ENCODE data around the gene TRAM2. TPM values are rescaled to one million over a fixed set of nuclear protein-coding genes. Genes with fewer than 3 reads are reported as not detected.
A peak's percentile ranks its signal among the peaks of the same experiment; 100 is the strongest.

TRAM2 gene
- polyA plus RNA-seq, 4 donors, result 2.7 to 66.0 (median 8.5) TPM

DNA sequence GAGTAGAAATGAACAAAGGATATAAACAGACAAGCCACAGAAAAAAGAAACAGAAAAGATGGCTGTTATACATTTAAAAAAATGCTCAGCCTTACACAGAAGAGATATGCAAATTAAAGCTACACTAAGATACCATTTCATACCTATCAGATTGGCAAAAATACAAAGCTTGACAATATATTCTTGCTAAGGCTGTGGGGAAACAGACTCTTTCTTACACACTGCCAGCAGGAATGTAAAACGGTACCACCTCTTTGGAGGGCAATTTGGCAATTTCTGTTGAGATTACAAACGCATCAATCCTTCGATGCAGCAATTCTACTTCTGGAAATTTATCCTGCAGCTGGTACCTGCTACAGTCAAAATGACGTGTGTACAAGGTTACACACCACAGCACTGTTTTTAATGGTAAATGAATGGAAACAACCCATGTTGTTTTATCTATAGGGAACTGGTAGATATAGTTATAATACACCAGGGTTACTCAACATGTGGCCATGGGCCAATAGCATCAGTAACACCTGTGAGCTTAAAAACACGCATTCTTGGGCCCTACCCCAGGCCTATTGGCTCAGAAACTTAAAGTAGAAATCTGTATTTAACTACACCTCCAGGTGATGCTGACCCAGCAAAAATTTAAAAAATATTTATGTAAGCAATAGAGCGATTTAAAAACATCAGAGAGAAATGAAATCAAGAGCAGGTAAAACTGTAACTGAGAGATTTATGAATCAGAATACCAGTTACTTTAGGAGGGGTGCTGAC is 53.3 kb downstream of the TRAM2 start:
- Histone ChIP-seq H3K36me3 (ENCODE audit: control insufficient read depth in 3 of 3, insufficient read depth in 2 of 3, low read depth in 1 of 3, low read length in 3 of 3) (peaks cover 0 to 30% (median 2%) of the 10 kb centered on the region in 3 donors), H3K27me3 (ENCODE audit: control insufficient read depth in 3 of 3, insufficient read depth in 3 of 3, low read length in 3 of 3) (no peaks in the 10 kb centered on the region), H3K9me3 (ENCODE audit: control insufficient read depth in 2 of 2, insufficient read depth in 1 of 2, low read depth in 1 of 2, low read length in 1 of 2) (no peaks in the 10 kb centered on the region), H3K4me1 (ENCODE audit: control insufficient read depth in 3 of 3, insufficient read depth in 2 of 3, low read depth in 1 of 3, low read length in 2 of 3) (peaks cover 0 to 3% (median 3%) of the 10 kb centered on the region in 3 donors), H3K4me3 (ENCODE audit: low read depth in 1 of 3, low read length in 3 of 3) (no peak overlapping the region), H3K27ac (ENCODE audit: low read depth in 1 of 3, low read length in 2 of 3) (peak overlapping the region in 1 of 3 donors; percentile 25)
- FAIRE-seq, result no peak
- no peak for DNase-seq
- WGBS, 3 donors, result 69 to 75% (median 70%) methylated on average over 6 of the region's 6 CpGs

DNA sequence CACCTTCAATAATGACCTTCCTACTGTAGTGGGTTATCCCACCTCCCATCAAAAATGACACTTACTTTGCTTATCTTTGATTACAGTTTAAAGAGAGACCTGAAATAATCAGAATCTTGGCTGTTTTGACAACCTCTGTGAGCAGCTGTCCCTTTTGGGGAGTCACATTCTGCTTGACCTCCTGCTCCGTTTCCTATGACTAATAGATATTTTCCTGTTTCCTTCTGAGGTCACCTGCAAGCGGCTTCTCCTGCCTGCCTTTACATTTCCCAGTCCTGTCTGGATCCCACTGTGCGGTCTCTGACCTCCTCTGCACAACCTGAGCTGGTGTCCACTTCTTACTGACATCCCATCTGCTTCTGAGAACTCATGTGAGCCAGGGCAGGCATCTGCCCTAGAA is 54.2 kb downstream of the TRAM2 start:
- peaks cover 6 to 12% (median 12%) of the 10 kb centered on the region in 3 donors for H3K4me1 ChIP-seq (ENCODE audit: control insufficient read depth in 3 of 3, insufficient read depth in 2 of 3, low read depth in 1 of 3, low read length in 2 of 3)
- no peaks in the 10 kb centered on the region for H3K27me3 ChIP-seq (ENCODE audit: control insufficient read depth in 3 of 3, insufficient read depth in 3 of 3, low read length in 3 of 3)
- H3K36me3 ChIP-seq (ENCODE audit: control insufficient read depth in 3 of 3, insufficient read depth in 2 of 3, low read depth in 1 of 3, low read length in 3 of 3), result peaks cover 0 to 30% (median 2%) of the 10 kb centered on the region in 3 donors
- WGBS, 3 donors, result 62 to 81% (median 79%) methylated on average over 3 of the region's 3 CpGs
- DNase-seq, result no peak
- H3K9me3 ChIP-seq (ENCODE audit: control insufficient read depth in 2 of 2, insufficient read depth in 1 of 2, low read depth in 1 of 2, low read length in 1 of 2), result no peaks in the 10 kb centered on the region
- H3K27ac ChIP-seq (ENCODE audit: low read depth in 1 of 3, low read length in 2 of 3), result peak overlapping the region in 1 of 3 donors; percentile 30
- FAIRE-seq, result no peak
- no peak overlapping the region for H3K4me3 ChIP-seq (ENCODE audit: low read depth in 1 of 3, low read length in 3 of 3)

DNA sequence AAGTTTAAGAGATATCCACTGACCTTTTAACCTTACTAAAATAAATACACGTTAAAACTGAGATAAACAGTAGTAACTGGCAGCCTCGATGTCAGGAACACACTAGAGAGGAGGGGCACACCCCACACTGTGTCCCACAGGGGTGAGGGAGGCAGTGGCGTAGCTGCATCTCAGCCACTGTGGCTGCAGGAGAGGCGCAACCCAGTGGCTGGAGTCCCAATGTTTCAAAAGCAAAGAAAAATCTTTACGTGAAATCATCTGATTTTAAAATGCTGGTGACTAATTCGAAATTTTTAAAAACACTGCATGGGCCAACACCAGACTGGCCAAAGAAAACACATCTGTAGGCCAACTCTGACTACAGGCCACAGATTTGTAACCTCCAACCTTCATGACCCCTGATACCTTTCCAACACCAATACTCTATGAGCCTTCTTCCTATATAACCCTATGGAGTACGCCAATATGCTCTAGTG is 54.7 kb downstream of the TRAM2 start:
- peaks cover 0 to 33% (median 0%) of the 10 kb centered on the region in 3 donors for H3K36me3 ChIP-seq (ENCODE audit: control insufficient read depth in 3 of 3, insufficient read depth in 2 of 3, low read depth in 1 of 3, low read length in 3 of 3)
- H3K4me1 ChIP-seq (ENCODE audit: control insufficient read depth in 3 of 3, insufficient read depth in 2 of 3, low read depth in 1 of 3, low read length in 2 of 3), result peaks cover 6 to 16% (median 13%) of the 10 kb centered on the region in 3 donors
- FAIRE-seq (no peak), DNase-seq (no peak)
- peak overlapping the region in 1 of 3 donors; percentile 83 for H3K27ac ChIP-seq (ENCODE audit: low read depth in 1 of 3, low read length in 2 of 3)
- H3K4me3 ChIP-seq (ENCODE audit: low read depth in 1 of 3, low read length in 3 of 3), result no peak overlapping the region
- WGBS, 3 donors, result 59 to 66% (median 64%) methylated on average over 7 of the region's 7 CpGs
- no peaks in the 10 kb centered on the region for H3K9me3 ChIP-seq (ENCODE audit: control insufficient read depth in 2 of 2, insufficient read depth in 1 of 2, low read depth in 1 of 2, low read length in 1 of 2)
- H3K27me3 ChIP-seq (ENCODE audit: control insufficient read depth in 3 of 3, insufficient read depth in 3 of 3, low read length in 3 of 3), result no peaks in the 10 kb centered on the region

DNA sequence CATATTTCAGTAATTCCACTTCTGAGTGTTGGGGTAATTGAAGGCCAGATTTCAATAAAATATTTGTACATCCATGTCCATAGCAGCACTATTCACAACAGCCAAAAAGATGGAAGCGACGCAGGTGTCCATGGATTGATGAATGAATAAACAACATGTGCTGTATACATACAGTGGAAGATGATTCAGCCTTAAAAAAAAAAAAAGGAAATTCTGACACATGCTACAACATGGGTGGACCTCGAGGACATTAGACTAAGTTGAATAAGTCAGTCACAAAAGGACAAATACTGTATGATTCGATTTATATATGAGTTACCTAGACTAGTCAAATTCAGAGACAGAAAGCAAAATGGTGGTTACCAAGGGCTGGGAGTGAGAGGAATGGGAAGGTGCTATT is 57.2 kb downstream of the TRAM2 start:
- FAIRE-seq, result no peak
- Histone ChIP-seq H3K27me3 (ENCODE audit: control insufficient read depth in 3 of 3, insufficient read depth in 3 of 3, low read length in 3 of 3) (no peaks in the 10 kb centered on the region), H3K4me1 (ENCODE audit: control insufficient read depth in 3 of 3, insufficient read depth in 2 of 3, low read depth in 1 of 3, low read length in 2 of 3) (peaks cover 6 to 16% (median 13%) of the 10 kb centered on the region in 3 donors), H3K4me3 (ENCODE audit: low read depth in 1 of 3, low read length in 3 of 3) (no peak overlapping the region), H3K9me3 (ENCODE audit: control insufficient read depth in 2 of 2, insufficient read depth in 1 of 2, low read depth in 1 of 2, low read length in 1 of 2) (no peaks in the 10 kb centered on the region), H3K27ac (ENCODE audit: low read depth in 1 of 3, low read length in 2 of 3) (no peak overlapping the region), H3K36me3 (ENCODE audit: control insufficient read depth in 3 of 3, insufficient read depth in 2 of 3, low read depth in 1 of 3, low read length in 3 of 3) (peaks cover 2 to 41% (median 7%) of the 10 kb centered on the region in 3 donors)
- 84 to 91% (median 89%) methylated on average over 4 of the region's 4 CpGs for WGBS, 3 donors
- DNase-seq, result no peak

DNA sequence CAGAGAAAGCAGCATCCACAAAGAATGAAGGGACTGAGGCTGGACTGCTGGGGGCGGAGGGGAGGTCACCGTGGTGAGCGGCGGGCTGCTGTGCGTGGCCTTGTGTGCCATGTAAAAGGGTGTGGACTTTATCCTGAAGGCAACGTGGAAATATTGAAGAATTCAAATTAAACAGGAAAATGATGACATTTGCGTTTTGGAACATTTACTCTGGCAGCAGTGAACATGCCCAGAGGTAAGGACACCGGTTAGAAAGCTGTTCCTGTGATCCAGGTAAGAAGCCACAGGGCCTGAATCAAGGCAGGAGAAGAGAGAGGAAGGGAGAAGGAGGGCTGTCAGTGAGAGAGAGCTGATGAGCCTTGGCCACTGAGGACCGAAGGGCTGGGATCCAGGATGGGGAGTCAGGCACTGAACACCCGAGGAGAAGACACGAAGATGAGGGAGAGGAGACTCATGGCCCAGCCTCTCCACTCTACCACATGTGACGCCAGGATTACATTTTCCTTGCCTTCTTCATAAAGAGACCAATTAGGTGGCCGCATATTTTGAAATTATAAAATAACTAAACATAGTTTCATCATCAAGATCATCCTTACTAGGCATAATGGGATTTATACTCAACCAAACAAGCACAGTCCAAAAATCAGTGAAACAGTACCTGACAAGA is 58.4 kb downstream of the TRAM2 start:
- 83 to 91% (median 86%) methylated on average over 13 of the region's 13 CpGs for WGBS, 3 donors
- no peaks in the 10 kb centered on the region for H3K9me3 ChIP-seq (ENCODE audit: control insufficient read depth in 2 of 2, insufficient read depth in 1 of 2, low read depth in 1 of 2, low read length in 1 of 2)
- H3K27me3 ChIP-seq (ENCODE audit: control insufficient read depth in 3 of 3, insufficient read depth in 3 of 3, low read length in 3 of 3), result no peaks in the 10 kb centered on the region
- H3K27ac ChIP-seq (ENCODE audit: low read depth in 1 of 3, low read length in 2 of 3), result peak overlapping the region; percentile 54 to 92 (median 68)
- H3K4me3 ChIP-seq (ENCODE audit: low read depth in 1 of 3, low read length in 3 of 3), result no peak overlapping the region
- no peak for DNase-seq
- no peak for FAIRE-seq
- H3K4me1 ChIP-seq (ENCODE audit: control insufficient read depth in 3 of 3, insufficient read depth in 2 of 3, low read depth in 1 of 3, low read length in 2 of 3), result peaks cover 6 to 16% (median 13%) of the 10 kb centered on the region in 3 donors
- peaks cover 2 to 50% (median 12%) of the 10 kb centered on the region in 3 donors for H3K36me3 ChIP-seq (ENCODE audit: control insufficient read depth in 3 of 3, insufficient read depth in 2 of 3, low read depth in 1 of 3, low read length in 3 of 3)

DNA sequence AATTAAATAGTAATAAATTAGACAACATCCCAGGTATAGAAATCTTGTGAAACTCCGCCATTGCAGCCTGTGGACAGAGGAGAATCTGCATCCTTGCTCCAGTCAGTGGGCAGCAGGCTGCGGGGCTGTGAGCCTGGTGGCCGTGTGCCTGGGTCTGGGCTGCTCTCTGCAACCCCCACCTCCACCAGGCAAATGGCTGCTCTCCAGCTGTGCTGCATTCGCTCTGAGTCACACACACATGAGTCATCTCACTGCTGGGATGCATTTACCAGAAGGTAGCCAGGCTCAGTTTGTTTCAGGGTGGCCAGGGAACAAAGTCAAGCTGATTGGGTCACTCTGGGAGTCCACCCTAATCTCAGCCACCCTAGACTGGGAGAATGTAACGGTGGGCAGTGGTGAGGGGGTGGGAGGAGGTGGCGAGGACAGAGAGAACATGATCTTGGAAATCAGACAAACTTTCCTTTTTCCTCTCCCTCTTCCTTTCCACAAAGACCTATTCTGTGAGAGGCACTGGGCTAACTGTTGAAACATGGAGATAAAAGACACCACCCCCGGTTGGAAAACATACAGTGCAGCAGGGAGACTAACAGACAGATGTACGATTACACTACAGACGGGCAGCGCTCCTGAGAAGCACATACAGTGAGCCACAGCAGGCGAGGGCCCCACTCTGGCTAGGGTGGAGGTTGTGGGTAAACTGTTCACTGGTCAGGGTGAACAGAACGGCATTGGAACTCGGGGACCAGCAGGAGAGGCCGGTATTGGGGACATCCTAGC is 59.2 kb downstream of the TRAM2 start:
- no peak overlapping the region for H3K4me3 ChIP-seq (ENCODE audit: low read depth in 1 of 3, low read length in 3 of 3)
- peaks cover 2 to 50% (median 14%) of the 10 kb centered on the region in 3 donors for H3K36me3 ChIP-seq (ENCODE audit: control insufficient read depth in 3 of 3, insufficient read depth in 2 of 3, low read depth in 1 of 3, low read length in 3 of 3)
- FAIRE-seq, result no peak
- peak; percentile 70 to 85 for DNase-seq
- WGBS, 3 donors, result 53 to 63% (median 61%) methylated on average over 14 of the region's 14 CpGs
- peaks cover 6 to 16% (median 13%) of the 10 kb centered on the region in 3 donors for H3K4me1 ChIP-seq (ENCODE audit: control insufficient read depth in 3 of 3, insufficient read depth in 2 of 3, low read depth in 1 of 3, low read length in 2 of 3)
- H3K9me3 ChIP-seq (ENCODE audit: control insufficient read depth in 2 of 2, insufficient read depth in 1 of 2, low read depth in 1 of 2, low read length in 1 of 2), result no peaks in the 10 kb centered on the region
- H3K27ac ChIP-seq (ENCODE audit: low read depth in 1 of 3, low read length in 2 of 3), result peak overlapping the region; percentile 54 to 92 (median 68)
- no peaks in the 10 kb centered on the region for H3K27me3 ChIP-seq (ENCODE audit: control insufficient read depth in 3 of 3, insufficient read depth in 3 of 3, low read length in 3 of 3)

DNA sequence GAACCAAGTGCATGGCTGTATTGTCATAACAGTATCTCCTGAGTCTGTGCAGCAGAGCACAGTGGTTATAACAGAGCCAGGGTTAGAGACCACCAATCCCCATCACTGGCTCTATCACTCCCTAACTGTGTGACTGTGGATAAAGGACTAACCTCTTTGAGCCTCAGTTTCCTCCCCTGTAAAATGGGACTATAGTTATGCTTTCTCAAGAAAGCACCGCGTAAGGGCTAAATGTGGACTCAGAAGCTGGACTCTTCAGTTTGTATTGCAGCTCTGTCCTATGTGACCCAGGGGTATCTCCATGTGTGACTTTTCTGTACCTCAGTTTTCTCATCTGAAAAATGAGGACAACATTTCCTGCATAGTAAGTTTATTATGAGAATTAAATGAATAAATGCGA is 59.9 kb downstream of the TRAM2 start:
- no peak for FAIRE-seq
- DNase-seq, result no peak
- H3K36me3 ChIP-seq (ENCODE audit: control insufficient read depth in 3 of 3, insufficient read depth in 2 of 3, low read depth in 1 of 3, low read length in 3 of 3), result peaks cover 2 to 55% (median 14%) of the 10 kb centered on the region in 3 donors
- H3K4me3 ChIP-seq (ENCODE audit: low read depth in 1 of 3, low read length in 3 of 3), result no peak overlapping the region
- WGBS, 3 donors, result 93 to 98% (median 98%) methylated on average over 3 of the region's 3 CpGs
- no peak overlapping the region for H3K27ac ChIP-seq (ENCODE audit: low read depth in 1 of 3, low read length in 2 of 3)
- no peaks in the 10 kb centered on the region for H3K9me3 ChIP-seq (ENCODE audit: control insufficient read depth in 2 of 2, insufficient read depth in 1 of 2, low read depth in 1 of 2, low read length in 1 of 2)
- H3K4me1 ChIP-seq (ENCODE audit: control insufficient read depth in 3 of 3, insufficient read depth in 2 of 3, low read depth in 1 of 3, low read length in 2 of 3), result peaks cover 6 to 16% (median 13%) of the 10 kb centered on the region in 3 donors
- no peaks in the 10 kb centered on the region for H3K27me3 ChIP-seq (ENCODE audit: control insufficient read depth in 3 of 3, insufficient read depth in 3 of 3, low read length in 3 of 3)

DNA sequence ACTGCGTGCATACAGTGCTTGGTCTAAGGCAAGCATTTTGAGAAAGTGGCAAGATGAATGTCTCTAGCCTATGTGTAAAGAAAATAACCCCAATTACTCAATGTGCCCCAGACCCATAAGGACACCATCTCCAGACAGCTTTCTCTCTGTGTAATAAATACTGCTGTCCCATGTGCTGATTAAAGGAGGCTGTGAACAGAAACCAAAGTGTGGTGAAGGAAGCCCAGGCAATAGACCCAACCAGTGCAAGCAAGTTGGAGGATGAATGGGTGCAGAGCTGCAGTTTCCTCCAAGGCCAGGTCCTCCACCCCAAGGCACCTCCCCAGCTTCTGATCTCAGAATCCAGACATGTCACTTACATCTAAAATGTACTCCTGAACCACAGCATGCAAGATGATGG is 60.6 kb downstream of the TRAM2 start:
- Histone ChIP-seq H3K27me3 (ENCODE audit: control insufficient read depth in 3 of 3, insufficient read depth in 3 of 3, low read length in 3 of 3) (no peaks in the 10 kb centered on the region), H3K9me3 (ENCODE audit: control insufficient read depth in 2 of 2, insufficient read depth in 1 of 2, low read depth in 1 of 2, low read length in 1 of 2) (no peaks in the 10 kb centered on the region), H3K4me1 (ENCODE audit: control insufficient read depth in 3 of 3, insufficient read depth in 2 of 3, low read depth in 1 of 3, low read length in 2 of 3) (peaks cover 6 to 15% (median 13%) of the 10 kb centered on the region in 3 donors), H3K27ac (ENCODE audit: low read depth in 1 of 3, low read length in 2 of 3) (no peak overlapping the region), H3K36me3 (ENCODE audit: control insufficient read depth in 3 of 3, insufficient read depth in 2 of 3, low read depth in 1 of 3, low read length in 3 of 3) (peaks cover 2 to 62% (median 14%) of the 10 kb centered on the region in 3 donors), H3K4me3 (ENCODE audit: low read depth in 1 of 3, low read length in 3 of 3) (no peak overlapping the region)
- DNase-seq (no peak), FAIRE-seq (no peak)
- 95 to 100% (median 96%) methylated on average over 1 of the region's 1 CpG for WGBS, 3 donors
